ENCODE data around the gene SATB1. TPM values are rescaled to one million over a fixed set of nuclear protein-coding genes. Genes with fewer than 3 reads are reported as not detected.

Gene SATB1
- total and polyA plus RNA-seq, 7 experiments from 2014 or later, result 258 to 482 (median 395) TPM

GRCh38 chr3:18423401-18424212, 1.5 kb downstream of the SATB1 start:
- Mint-ChIP-seq H3K27me3 (peaks cover 0 to 2% (median 0%) of the 10 kb centered on the region in 5 donors), H3K4me1 (peaks cover 44 to 74% (median 63%) of the 10 kb centered on the region in 7 donors), H3K27ac (peak overlapping the region; percentile 87 to 98 (median 96)), H3K36me3 (peaks cover 10 to 58% (median 28%) of the 10 kb centered on the region in 5 donors), H3K9me3 (peaks cover 0 to 6% (median 0%) of the 10 kb centered on the region in 11 donors), H3K4me3 (peak overlapping the region; percentile 91 to 100 (median 98))
- ChIA-PET CTCF (interaction anchor here (0.6 to 1.2 kb wide), 4 partner anchors 12 to 320 kb away, joined by 3 to 4 read pairs (median 3); no protein-coding TSS in a partner anchor), POLR2A (interaction anchor here (0.7 to 9.9 kb wide), 14 partner anchors 9 to 1582 kb away, joined by 3 to 206 read pairs (median 6); no protein-coding TSS in a partner anchor)
- peak in 7 of 9 donors; percentile 40 to 62 (median 54) for DNase-seq
- intact Hi-C loops (cut with micrococcal nuclease), result loop anchor here (1.0 to 10.0 kb wide), 12 partner anchors 8 to 1621 kb away; partner anchors contain the start of genes KAT2B (in 2 of the 2), PLCL2 (in 1 of the 2) and TBC1D5 (in 1 of the 2)
- H3K4me3 ChIP-seq (ENCODE audit: low read length), result peak overlapping the region; percentile 72
- peak; percentile 10 for ATAC-seq
- H3K36me3 ChIP-seq (ENCODE audit: control insufficient read depth in 2 of 3, insufficient read depth in 3 of 3, low read length in 3 of 3), result peaks cover 0 to 17% (median 0%) of the 10 kb centered on the region in 3 experiments
- no peaks in the 10 kb centered on the region for H3K9me3 ChIP-seq (ENCODE audit: control insufficient read depth in 2 of 3, low read length in 3 of 3)
- no peaks in the 10 kb centered on the region for H3K27me3 ChIP-seq (ENCODE audit: control insufficient read depth in 2 of 2, insufficient read depth in 2 of 2, low read length in 2 of 2)
- H3K4me1 ChIP-seq (ENCODE audit: control insufficient read depth in 2 of 2, insufficient read depth in 2 of 2, low read length in 2 of 2), result peaks cover 8 to 18% of the 10 kb centered on the region in 2 donors
- peak overlapping the region; percentile 97 for H3K27ac ChIP-seq (ENCODE audit: low read depth, low read length)

- no peak for DNase-seq
- H3K4me3 Mint-ChIP-seq, result peak overlapping the region; percentile 91 to 100 (median 98)
These were observed 2.2 kb downstream of the SATB1 start for GRCh38 chr3:18422972-18423371.

GRCh38 chr3:18420555-18420954, 4.6 kb downstream of the SATB1 start:
- ATAC-seq (no peak), DNase-seq (no peak)
- H3K4me3 ChIP-seq (ENCODE audit: low read length), result peak overlapping the region; percentile 22
- peaks cover 0 to 17% (median 0%) of the 10 kb centered on the region in 3 experiments for H3K36me3 ChIP-seq (ENCODE audit: control insufficient read depth in 2 of 3, insufficient read depth in 3 of 3, low read length in 3 of 3)
- H3K27me3 Mint-ChIP-seq, result no peaks in the 10 kb centered on the region
- CTCF ChIA-PET, result interaction anchor here (0.6 to 1.3 kb wide), 4 partner anchors 11 to 30 kb away, joined by 3 to 4 read pairs (median 3); no protein-coding TSS in a partner anchor
- H3K27me3 ChIP-seq (ENCODE audit: control insufficient read depth in 2 of 2, insufficient read depth in 2 of 2, low read length in 2 of 2), result no peaks in the 10 kb centered on the region
- peak overlapping the region; percentile 83 to 100 (median 94) for H3K4me3 Mint-ChIP-seq
- intact Hi-C loops (cut with micrococcal nuclease), result loop anchor here (1.0 to 10.0 kb wide), 4 partner anchors 8 to 1624 kb away; partner anchors contain the start of genes KAT2B (in 2 of the 2), PLCL2 (in 1 of the 2) and TBC1D5 (in 1 of the 2)
- H3K9me3 ChIP-seq (ENCODE audit: control insufficient read depth in 2 of 3, low read length in 3 of 3), result no peaks in the 10 kb centered on the region
- H3K4me1 Mint-ChIP-seq, result peaks cover 42 to 80% (median 71%) of the 10 kb centered on the region in 7 donors
- peak overlapping the region; percentile 97 for H3K27ac ChIP-seq (ENCODE audit: low read depth, low read length)
- peaks cover 0 to 6% (median 0%) of the 10 kb centered on the region in 11 donors for H3K9me3 Mint-ChIP-seq
- peaks cover 15 to 73% (median 53%) of the 10 kb centered on the region in 5 donors for H3K36me3 Mint-ChIP-seq
- peak overlapping the region; percentile 85 to 96 (median 92) for H3K27ac Mint-ChIP-seq
- POLR2A ChIA-PET, result interaction anchor here (0.6 to 9.9 kb wide), 9 partner anchors 9 to 1823 kb away, joined by 4 to 206 read pairs (median 4); no protein-coding TSS in a partner anchor
- H3K4me1 ChIP-seq (ENCODE audit: control insufficient read depth in 2 of 2, insufficient read depth in 2 of 2, low read length in 2 of 2), result peaks cover 13 to 44% of the 10 kb centered on the region in 2 donors

More at GRCh38 chr3:18422972-18423371, 2.2 kb downstream of the SATB1 start:
- peaks cover 0 to 6% (median 0%) of the 10 kb centered on the region in 11 donors for H3K9me3 Mint-ChIP-seq
- H3K36me3 ChIP-seq (ENCODE audit: control insufficient read depth in 2 of 3, insufficient read depth in 3 of 3, low read length in 3 of 3), result peaks cover 0 to 17% (median 0%) of the 10 kb centered on the region in 3 experiments
- H3K4me1 ChIP-seq (ENCODE audit: control insufficient read depth in 2 of 2, insufficient read depth in 2 of 2, low read length in 2 of 2), result peaks cover 8 to 19% of the 10 kb centered on the region in 2 donors
- no peaks in the 10 kb centered on the region for H3K27me3 ChIP-seq (ENCODE audit: control insufficient read depth in 2 of 2, insufficient read depth in 2 of 2, low read length in 2 of 2)
- H3K27ac Mint-ChIP-seq, result peak overlapping the region; percentile 87 to 98 (median 96)
- intact Hi-C loops (cut with micrococcal nuclease), result loop anchor here (1.0 to 10.0 kb wide), 9 partner anchors 8 to 1622 kb away; partner anchors contain the start of genes KAT2B (in 2 of the 2), PLCL2 (in 1 of the 2) and TBC1D5 (in 1 of the 2)
- no peaks in the 10 kb centered on the region for H3K9me3 ChIP-seq (ENCODE audit: control insufficient read depth in 2 of 3, low read length in 3 of 3)
- CTCF ChIA-PET, result interaction anchor here (0.6 to 2.0 kb wide), 5 partner anchors 11 to 335 kb away, joined by 3 to 10 read pairs (median 4); no protein-coding TSS in a partner anchor
- H3K36me3 Mint-ChIP-seq, result peaks cover 10 to 62% (median 34%) of the 10 kb centered on the region in 5 donors
- peak overlapping the region; percentile 97 for H3K27ac ChIP-seq (ENCODE audit: low read depth, low read length)
- POLR2A ChIA-PET, result interaction anchor here (0.7 to 9.9 kb wide), 11 partner anchors 9 to 1581 kb away, joined by 3 to 206 read pairs (median 7); no protein-coding TSS in a partner anchor
- peak overlapping the region; percentile 72 for H3K4me3 ChIP-seq (ENCODE audit: low read length)
- H3K27me3 Mint-ChIP-seq, result peaks cover 0 to 2% (median 0%) of the 10 kb centered on the region in 5 donors
- H3K4me1 Mint-ChIP-seq, result peaks cover 43 to 74% (median 63%) of the 10 kb centered on the region in 7 donors
- no peak for ATAC-seq

- intact Hi-C loops (cut with micrococcal nuclease), result loop anchor here (2.0 to 10.0 kb wide), 2 partner anchors 14 to 726 kb away; partner anchors contain the start of gene KCNH8 (in 1 of the 2)
- H3K4me1 Mint-ChIP-seq, result peaks cover 45 to 91% (median 80%) of the 10 kb centered on the region in 7 donors
- ATAC-seq (no peak), DNase-seq (no peak)
- ChIA-PET POLR2A (interaction anchor here (0.5 to 9.9 kb wide), 9 partner anchors 8 to 367 kb away, joined by 3 to 206 read pairs (median 5); no protein-coding TSS in a partner anchor), CTCF (interaction anchor here (0.6 to 0.8 kb wide), 2 partner anchors 13 to 18 kb away, joined by 3 read pairs; no protein-coding TSS in a partner anchor)
- peaks cover 0 to 4% (median 0%) of the 10 kb centered on the region in 11 donors for H3K9me3 Mint-ChIP-seq
- Histone ChIP-seq H3K4me3 (ENCODE audit: low read length) (peak overlapping the region; percentile 0), H3K4me1 (ENCODE audit: control insufficient read depth in 2 of 2, insufficient read depth in 2 of 2, low read length in 2 of 2) (peaks cover 13 to 53% of the 10 kb centered on the region in 2 donors), H3K27me3 (ENCODE audit: control insufficient read depth in 2 of 2, insufficient read depth in 2 of 2, low read length in 2 of 2) (no peaks in the 10 kb centered on the region), H3K27ac (ENCODE audit: low read depth, low read length) (peak overlapping the region; percentile 97), H3K36me3 (ENCODE audit: control insufficient read depth in 2 of 3, insufficient read depth in 3 of 3, low read length in 3 of 3) (peaks cover 6 to 7% (median 7%) of the 10 kb centered on the region in 3 experiments), H3K9me3 (ENCODE audit: control insufficient read depth in 2 of 3, low read length in 3 of 3) (no peaks in the 10 kb centered on the region)
- H3K27ac Mint-ChIP-seq, result peak overlapping the region; percentile 85 to 96 (median 92)
- peak overlapping the region in 9 of 10 donors; percentile 83 to 100 (median 96) for H3K4me3 Mint-ChIP-seq
- H3K27me3 Mint-ChIP-seq, result no peaks in the 10 kb centered on the region
- H3K36me3 Mint-ChIP-seq, result peaks cover 15 to 74% (median 58%) of the 10 kb centered on the region in 5 donors
These were observed 5.9 kb downstream of the SATB1 start for GRCh38 chr3:18419232-18419631.

GRCh38 chr3:18417904-18418572, 7.1 kb downstream of the SATB1 start:
- H3K4me1 Mint-ChIP-seq, result peaks cover 40 to 95% (median 83%) of the 10 kb centered on the region in 7 donors
- no peaks in the 10 kb centered on the region for H3K9me3 ChIP-seq (ENCODE audit: control insufficient read depth in 2 of 3, low read length in 3 of 3)
- DNase-seq (peak in 3 of 9 donors; percentile 47 to 59 (median 51)), ATAC-seq (peak; percentile 31)
- no peaks in the 10 kb centered on the region for H3K27me3 Mint-ChIP-seq
- intact Hi-C loops (cut with micrococcal nuclease), result loop anchor here (1.0 to 10.0 kb wide), 3 partner anchors 13 to 727 kb away; partner anchors contain the start of gene KCNH8 (in 1 of the 2)
- H3K27ac ChIP-seq (ENCODE audit: low read depth, low read length), result peak overlapping the region; percentile 97
- H3K27ac Mint-ChIP-seq, result peak overlapping the region; percentile 85 to 96 (median 92)
- POLR2A ChIA-PET, result interaction anchor here (1.0 to 9.9 kb wide), 10 partner anchors 9 to 361 kb away, joined by 3 to 206 read pairs (median 8); no protein-coding TSS in a partner anchor
- H3K27me3 ChIP-seq (ENCODE audit: control insufficient read depth in 2 of 2, insufficient read depth in 2 of 2, low read length in 2 of 2), result no peaks in the 10 kb centered on the region
- H3K4me3 ChIP-seq (ENCODE audit: low read length), result peak overlapping the region; percentile 14
- peaks cover 10 to 63% of the 10 kb centered on the region in 2 donors for H3K4me1 ChIP-seq (ENCODE audit: control insufficient read depth in 2 of 2, insufficient read depth in 2 of 2, low read length in 2 of 2)
- peak overlapping the region; percentile 79 to 100 (median 94) for H3K4me3 Mint-ChIP-seq
- H3K9me3 Mint-ChIP-seq, result no peaks in the 10 kb centered on the region
- CTCF ChIA-PET, result interaction anchor here (0.9 to 1.3 kb wide), 4 partner anchors 9 to 340 kb away, joined by 3 to 4 read pairs (median 3); no protein-coding TSS in a partner anchor
- peaks cover 15 to 66% (median 58%) of the 10 kb centered on the region in 5 donors for H3K36me3 Mint-ChIP-seq
- H3K36me3 ChIP-seq (ENCODE audit: control insufficient read depth in 2 of 3, insufficient read depth in 3 of 3, low read length in 3 of 3), result peaks cover 7% of the 10 kb centered on the region in 3 experiments
